CD4-positive, alpha-beta T cell treated with Interleukin-12 subunit alpha and Interleukin-12 subunit beta, for 1 hour (primary cell): ENCODE data around the gene TARP.
"Not testable (repeated sequence)": the region's sequence is repeated elsewhere in the genome, so short reads cannot be mapped to it uniquely, and the experiment has no call there.

ENCODE experiments used
- DNase-seq: peaks from one replicate; pipeline ENCODE4 v3.0.0-alpha.2; 2020

Gene TARP

GRCh38 chr7:38296059-38296857, 22.8 kb upstream of the TARP start:
- DNase-seq, result no peak

GRCh38 chr7:38294926-38295325, 21.5 kb upstream of the TARP start:
- no peak for DNase-seq

GRCh38 chr7:38292442-38292841, 19.0 kb upstream of the TARP start:
- DNase-seq, result no peak

GRCh38 chr7:38291650-38292049, 18.2 kb upstream of the TARP start:
- DNase-seq, result no peak

- no peak for DNase-seq
Observed at GRCh38 chr7:38291117-38291647, 17.7 kb upstream of the TARP start.

GRCh38 chr7:38284553-38284952, 11.1 kb upstream of the TARP start:
- no peak for DNase-seq

- DNase-seq, result no peak
Observed at GRCh38 chr7:38283809-38284208, 10.4 kb upstream of the TARP start.

GRCh38 chr7:38283107-38283506, 9.7 kb upstream of the TARP start:
- DNase-seq, result no peak

GRCh38 chr7:38282081-38282480, 8.6 kb upstream of the TARP start:
- no peak for DNase-seq

- DNase-seq, result no peak
Observed at GRCh38 chr7:38281266-38281665, 7.8 kb upstream of the TARP start.

GRCh38 chr7:38280707-38281106, 7.3 kb upstream of the TARP start:
- DNase-seq, result no peak

- DNase-seq, result no peak
Observed at GRCh38 chr7:38280000-38280399, 6.6 kb upstream of the TARP start.

- no peak for DNase-seq
Observed at GRCh38 chr7:38276096-38276877, 2.9 kb upstream of the TARP start.

GRCh38 chr7:38274927-38275620, 1.6 kb upstream of the TARP start:
- no peak for DNase-seq

- DNase-seq, result peak; percentile 16
Observed at GRCh38 chr7:38274486-38274885, 1.1 kb upstream of the TARP start.

GRCh38 chr7:38270405-38270804, 3.0 kb downstream of the TARP start:
- DNase-seq, result not testable (repeated sequence)

- DNase-seq, result not testable (repeated sequence)
Observed at GRCh38 chr7:38269704-38270346, 3.6 kb downstream of the TARP start.

- DNase-seq, result not testable (repeated sequence)
Observed at GRCh38 chr7:38265958-38266357, 7.5 kb downstream of the TARP start.

GRCh38 chr7:38264602-38265001, 8.8 kb downstream of the TARP start:
- DNase-seq, result not testable (repeated sequence)

- not testable (repeated sequence) for DNase-seq
Observed at GRCh38 chr7:38263274-38263673, 10.2 kb downstream of the TARP start.

GRCh38 chr7:38262545-38262944, 10.9 kb downstream of the TARP start:
- no peak for DNase-seq

- not testable (repeated sequence) for DNase-seq
Observed at GRCh38 chr7:38262026-38262425, 11.4 kb downstream of the TARP start.

- DNase-seq, result not testable (repeated sequence)
Observed at GRCh38 chr7:38261601-38262000, 11.8 kb downstream of the TARP start.
